Activated CD4-positive, alpha-beta T cell treated with anti-CD3 and anti-CD28 coated beads for 24 hours (primary cell): ENCODE measurements around the gene TRIM24.
"Not testable (repeated sequence)": the region's sequence is repeated elsewhere in the genome, so short reads cannot be mapped to it uniquely, and the experiment has no call there.

Experiments used
- DNase-seq, 2 donors: peaks; one replicate each; pipeline ENCODE4 v3.0.0-alpha.2; 2020; ENCODE audit warnings: low read depth in 2 of 2

The TRIM24 gene

DNA sequence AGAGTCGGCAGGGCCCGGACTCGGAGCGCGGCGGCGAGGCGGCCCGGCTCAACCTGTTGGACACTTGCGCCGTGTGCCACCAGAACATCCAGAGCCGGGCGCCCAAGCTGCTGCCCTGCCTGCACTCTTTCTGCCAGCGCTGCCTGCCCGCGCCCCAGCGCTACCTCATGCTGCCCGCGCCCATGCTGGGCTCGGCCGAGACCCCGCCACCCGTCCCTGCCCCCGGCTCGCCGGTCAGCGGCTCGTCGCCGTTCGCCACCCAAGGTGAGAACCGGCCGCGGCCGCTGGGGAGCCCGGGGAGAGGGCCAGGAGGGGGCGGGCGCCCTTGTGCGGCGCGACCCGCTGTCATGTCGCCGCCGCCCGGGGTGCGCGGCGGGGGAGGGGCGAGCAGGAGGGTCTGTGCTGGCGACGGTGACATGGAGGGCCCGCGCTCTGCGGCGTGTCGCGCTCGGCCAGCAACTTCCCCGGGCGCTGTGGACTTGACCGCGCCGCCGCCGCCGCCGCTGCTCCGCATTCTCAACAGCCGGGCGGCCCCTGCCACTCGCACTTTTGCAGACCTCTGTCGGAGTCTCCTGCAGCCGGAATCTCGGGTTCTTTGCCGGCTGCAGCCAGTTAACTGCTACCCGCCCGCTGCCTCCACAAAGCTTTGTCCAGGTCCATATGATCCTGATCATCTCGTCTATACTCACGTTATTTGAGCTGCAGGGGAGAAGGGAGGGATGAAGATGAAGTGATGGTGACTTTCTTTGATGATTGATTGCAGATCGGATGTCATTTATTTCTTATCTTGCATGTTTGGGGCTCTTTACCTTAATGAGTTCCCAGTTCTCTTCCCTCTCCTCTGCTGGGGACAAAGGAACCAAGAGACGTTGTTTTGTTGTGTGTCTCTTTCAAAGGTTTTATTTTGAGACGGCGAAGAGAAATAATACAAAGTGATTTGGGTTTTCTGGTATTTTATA is 869 bp downstream of the TRIM24 start:
- DNase-seq: peak; percentile 38

DNA sequence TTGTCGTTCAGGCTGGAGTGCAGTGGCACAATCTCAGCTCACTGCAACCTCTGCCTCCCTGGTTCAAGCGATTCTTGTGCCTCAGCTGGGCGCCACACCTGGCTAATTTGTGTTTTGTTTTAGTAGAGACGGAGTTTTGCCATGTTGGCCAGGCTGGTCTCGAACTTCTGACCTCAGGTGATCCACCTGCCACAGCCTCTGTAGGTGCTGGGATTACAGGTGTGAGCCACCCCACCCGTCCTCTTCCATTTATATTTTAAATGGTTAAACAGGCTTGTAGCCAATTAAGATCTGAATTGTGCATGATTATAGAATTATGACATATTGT is 3.2 kb downstream of the TRIM24 start:
- DNase-seq: not testable (repeated sequence)

DNA sequence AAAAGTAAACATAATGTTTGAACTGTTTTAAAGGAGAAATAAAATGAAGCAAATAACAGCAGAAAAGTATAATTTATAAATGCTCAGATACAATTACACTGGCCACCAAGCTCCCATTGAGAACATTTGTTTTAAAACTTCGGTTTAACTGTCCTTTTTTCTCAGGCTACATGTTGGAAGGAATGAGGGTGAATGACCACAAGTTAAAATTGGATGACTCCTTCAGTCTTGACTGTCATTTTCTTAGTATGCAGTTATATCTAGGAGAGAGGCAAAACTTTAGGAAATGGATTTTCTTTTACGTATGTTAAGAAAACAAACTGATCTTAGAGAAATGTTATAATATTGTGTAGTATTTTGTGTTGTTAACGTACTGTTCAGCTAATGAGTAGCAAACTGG is 5.0 kb downstream of the TRIM24 start:
- no peak for DNase-seq

DNA sequence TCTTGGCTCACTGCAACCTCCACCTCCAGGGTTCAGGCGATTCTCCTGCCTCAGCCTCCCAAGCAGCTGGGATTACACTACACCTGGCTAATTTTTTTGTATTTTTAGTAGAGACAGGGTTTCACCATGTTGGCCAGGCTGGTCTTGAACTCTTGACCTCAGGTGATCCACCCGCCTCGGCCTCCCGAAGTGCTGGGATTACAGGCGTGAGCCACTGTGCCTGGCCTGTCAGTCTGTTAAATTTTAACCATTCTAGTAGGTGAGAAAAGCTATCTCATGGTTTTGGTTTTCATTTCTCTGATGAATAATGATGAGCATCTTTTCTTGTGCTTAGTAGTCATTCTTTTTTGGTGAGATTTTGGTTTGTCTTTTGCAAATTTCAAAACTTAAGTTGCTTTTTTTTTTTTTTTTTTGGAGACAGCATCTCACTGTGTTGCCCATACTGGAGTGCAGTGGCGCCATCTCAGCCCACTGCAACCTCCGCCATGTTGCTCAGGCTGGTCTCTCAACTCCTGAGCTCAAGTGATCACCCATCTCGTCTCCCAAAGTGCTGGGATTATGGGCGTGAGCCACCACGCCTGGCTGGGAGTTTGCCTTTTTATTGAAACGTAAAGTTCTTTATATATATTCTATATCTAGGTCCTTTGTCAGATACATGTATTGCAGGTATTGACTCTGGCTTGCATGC is 6.2 kb downstream of the TRIM24 start:
- not testable (repeated sequence) for DNase-seq

DNA sequence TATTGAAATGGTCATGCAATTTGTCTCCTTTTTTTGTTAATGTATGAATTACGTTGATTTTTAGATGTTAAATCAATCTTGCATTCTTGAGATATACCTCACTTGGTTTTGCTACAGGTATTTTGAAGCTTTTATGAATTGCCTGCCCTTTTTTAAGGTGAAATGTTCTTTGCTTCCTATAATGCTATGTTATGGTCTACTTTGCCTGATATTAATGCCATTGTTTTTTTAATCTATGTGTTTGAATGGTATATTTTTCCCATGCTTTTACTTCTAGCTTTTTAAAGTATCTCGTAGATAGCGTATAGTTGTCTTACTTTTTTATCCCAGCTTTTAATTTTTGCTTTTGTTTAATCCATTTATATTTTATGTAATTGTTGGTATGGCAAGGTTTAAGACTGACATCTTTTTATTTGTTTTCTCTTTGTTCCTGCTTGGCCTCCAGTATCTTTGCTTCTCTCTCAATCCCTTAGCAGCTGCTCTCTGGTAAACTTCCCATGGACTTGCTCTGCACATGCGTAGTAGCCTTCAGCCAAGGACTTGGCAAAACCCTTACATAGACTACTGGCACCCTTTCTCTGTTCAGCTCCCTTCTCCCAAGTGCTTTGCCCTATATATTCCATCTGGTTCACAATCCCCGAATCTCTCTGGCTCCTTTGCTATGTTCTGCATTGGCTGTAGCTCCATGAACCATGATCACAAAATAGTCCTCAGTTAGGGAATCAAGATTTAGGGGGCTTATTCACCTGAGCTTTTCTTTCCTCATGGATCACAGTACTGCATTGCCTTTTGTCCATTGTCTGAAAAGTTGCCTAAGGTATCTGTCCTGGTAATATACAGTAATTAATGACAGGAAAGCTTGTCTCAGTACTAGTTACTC is 8.4 kb downstream of the TRIM24 start:
- no peak for DNase-seq

DNA sequence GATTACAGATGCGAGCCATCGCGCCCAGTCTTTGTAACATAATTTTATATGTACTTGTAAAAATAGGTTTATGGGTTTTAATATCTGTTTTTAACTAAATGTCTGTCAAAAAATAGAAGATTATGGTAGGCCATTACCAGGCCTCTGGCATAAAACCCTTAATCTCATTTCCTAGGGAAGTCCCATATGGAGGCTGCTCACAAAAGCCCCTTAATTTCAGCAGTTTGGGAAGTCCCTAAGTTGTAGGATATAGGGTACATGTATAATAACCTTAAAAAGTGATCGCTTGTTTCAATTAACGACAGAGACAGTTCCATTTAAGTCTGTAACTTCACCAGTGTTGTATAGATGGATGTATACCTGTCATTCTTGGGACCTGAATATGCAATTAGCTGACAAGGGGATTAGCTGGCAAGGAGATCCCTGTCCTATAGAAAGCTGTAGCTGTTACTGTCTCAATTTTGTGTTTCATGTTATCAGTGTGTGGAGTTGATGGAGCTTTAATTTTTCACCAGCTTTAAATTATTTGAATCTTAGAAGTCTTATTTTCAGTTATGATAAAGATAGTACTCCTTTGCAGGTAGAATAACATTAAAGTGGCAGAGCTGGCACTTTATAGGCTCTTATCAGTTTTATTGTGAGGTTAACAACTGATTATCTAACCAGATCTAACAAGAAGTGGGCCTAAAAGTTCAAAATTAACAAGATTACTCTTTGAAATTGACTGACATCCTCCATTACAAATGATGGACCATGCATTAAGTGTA is 10.5 kb downstream of the TRIM24 start:
- no peak for DNase-seq

DNA sequence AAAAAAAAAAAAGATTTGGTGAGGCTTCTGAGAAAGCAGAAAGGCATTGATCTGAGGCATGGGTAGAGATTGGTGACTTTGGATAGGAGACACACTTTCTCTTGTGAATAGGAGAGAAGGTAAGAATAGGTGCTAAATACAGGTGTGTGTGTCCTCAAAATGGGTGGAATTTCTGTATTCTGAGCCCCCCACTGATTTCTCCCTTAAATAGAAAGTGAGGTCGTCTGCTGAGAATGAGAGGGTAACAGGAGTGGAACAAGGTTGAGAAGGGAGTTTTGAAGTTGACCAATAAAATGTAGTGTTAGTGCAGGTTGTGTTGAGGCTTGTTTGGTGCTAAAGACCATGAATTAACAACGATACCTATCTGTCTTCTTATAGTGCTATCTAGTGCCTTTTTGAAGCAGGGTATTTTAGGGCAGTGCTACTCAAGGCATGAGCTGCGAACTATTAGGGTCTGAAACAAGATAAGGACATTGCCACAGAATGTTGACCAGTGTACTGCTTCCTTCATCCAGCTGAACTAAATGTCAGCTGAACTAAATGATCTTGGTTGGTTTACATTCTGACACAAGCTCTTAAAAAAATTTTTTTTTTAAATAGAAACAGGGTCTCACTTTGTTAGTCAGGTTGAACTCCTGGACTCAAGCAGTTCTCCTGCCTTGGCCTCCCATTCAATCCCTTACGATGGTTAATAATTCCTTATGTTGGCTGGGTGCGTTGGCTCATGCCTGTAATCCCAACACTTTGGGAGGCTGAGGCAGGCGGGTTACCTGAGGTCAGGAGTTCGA is 12.4 kb downstream of the TRIM24 start:
- no peak for DNase-seq

DNA sequence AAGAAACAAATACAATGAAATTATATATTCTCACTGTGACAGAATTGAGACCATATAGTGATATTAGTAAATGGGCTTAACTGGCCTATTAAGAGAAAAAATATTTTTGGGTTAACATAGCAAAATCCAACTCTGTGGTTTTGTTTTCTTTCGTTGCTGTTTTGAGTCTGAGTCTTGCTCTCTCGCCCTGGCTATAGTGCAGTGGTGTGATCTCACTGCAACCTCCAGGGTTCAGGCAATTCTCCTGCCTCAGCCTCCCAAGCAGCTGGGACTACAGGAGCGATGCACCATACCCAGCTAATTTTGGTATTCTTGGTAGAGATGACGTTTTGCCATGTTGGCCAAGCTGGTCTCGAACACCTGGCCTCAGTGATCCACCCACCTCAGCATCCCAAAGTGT is 15.3 kb downstream of the TRIM24 start:
- DNase-seq: no peak

DNA sequence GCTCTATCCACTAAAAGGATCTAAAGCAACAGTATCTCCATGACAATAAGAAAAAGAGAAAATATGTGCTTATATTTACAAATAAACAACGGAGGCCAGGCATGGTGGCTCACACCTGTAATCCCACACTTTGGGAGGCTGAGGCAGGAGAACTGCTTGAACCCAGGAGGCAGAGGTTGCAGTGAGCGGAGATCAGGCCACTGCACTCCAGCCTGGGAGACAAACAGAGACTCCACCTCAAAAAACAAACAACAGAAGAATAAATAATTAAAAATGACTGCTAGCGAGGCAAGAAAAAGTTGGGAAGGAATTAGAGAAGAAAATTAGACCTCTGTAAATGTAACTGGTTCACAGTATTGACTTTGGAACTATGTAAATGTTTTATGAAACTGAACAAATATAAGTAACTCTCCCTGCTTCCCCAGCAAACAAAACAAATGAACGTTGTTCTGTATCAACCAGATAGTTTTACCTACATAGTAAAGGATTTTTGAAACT is 17.1 kb downstream of the TRIM24 start:
- DNase-seq: no peak

DNA sequence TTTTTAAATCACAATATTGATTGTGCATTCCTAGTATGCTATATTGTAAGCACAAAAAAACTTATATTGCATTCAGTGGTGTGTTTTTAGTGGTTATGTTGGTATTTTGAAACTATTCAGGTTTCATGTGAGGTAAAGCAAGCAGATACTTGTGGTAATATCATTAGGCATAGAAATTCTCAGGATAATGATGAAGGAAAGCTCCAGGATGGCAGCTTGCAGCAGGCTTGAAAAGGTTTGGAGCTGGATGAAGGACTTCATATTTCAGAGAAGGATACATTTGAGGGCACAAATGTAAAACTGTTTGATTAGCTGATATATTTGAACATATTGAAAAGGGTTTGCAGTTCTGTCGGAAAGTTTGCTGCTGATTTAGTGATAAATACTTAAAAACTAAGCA is 17.5 kb downstream of the TRIM24 start:
- no peak for DNase-seq

DNA sequence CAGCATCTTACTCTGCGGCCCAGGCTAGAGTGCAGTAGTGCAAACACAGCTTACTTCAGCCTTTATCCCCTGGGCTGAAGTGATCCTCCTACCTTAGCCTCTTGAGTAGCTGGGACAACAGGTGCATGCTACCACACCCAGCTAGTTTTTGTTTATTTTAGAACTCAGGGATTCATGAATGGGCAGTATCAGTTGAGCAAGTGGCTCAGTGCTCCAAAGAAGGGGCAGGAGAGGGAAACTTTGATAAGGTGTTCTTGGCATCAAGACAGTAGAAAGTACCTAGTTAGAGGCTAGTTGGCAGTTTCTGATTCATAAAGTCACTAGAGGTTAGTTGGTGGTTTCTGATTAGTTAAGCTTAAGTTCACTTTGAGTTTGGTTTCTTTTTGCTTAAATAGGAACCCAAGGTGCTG is 18.4 kb downstream of the TRIM24 start:
- DNase-seq: no peak

DNA sequence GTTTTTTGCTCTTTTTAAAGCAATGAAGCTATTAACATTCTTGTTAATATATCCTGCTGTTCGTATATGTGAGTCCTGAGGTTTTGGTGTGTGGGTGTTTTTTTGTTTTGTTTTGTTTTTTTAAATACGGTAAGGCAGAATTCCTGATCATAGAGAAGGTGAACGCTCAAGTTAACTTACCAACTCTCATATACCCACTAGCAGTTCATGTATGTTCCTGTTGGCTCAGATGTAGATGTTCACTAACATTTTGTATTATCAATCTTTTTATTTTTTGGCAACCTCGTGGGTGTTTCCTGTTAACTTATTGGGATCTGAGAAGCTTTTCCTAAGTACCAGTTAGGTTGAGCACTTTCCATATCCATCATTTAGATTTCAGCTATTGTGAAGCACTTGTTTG is 20.5 kb downstream of the TRIM24 start:
- DNase-seq: no peak

DNA sequence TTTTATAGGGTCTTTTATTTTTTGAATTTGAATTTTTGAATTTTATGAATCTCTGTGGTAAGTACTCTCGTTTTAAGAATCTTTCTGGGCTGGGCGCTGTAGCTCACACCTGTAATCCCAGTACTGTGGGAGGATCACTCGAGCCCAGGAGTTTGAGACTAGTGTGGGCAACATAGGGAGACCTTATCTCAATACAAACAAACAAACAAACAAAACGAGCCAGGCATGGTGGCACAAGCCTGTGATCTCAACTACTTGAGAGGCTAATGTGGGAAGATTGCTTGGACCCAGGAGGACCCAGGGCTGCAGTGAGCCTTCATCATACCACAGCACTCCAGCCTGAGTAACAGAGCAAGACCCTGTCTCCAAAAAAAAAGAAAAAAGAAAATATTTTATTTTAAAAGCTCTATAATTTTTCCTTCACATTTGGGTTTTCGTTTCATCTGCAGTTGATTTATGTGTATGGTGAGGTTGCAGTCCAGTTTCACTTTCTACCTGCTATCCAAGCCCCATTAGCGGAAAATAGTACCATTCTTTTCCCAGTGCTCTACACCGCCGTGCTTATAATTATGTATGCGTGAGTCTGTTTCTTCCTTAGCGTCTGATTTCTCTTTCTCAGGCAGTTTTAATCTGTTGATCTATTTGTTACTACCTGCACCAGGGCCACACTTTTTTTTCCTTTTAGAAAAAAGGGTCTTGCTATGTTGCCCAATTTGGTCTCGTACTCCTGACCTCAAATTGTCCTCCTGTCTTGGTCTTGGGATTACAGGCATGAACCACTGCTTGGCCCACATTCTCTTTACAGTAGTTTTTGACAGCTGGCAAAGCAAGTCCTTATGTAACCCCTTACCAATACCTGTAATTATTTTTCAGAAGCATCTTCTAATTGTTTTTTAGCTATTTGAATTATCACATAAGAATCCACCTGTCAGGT is 21.7 kb downstream of the TRIM24 start:
- no peak for DNase-seq

DNA sequence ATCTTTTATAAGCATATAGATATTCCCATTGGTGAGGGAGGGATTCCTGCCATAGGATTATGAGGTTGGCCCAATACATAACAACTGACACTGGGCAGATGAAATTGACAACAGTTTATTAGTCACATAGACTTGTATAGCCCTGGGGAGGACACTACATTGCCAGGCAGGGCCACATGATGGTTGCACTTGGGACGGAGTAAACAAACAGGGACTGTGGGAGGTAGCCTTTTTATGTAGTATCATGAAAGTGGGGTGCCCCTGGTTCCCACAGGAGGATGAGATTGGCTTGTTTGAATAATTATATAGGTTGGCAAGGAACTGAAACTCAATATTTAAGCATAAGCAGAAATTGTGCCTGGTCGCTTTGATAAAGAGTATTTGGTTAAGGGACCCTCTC is 23.5 kb downstream of the TRIM24 start:
- no peak for DNase-seq

DNA sequence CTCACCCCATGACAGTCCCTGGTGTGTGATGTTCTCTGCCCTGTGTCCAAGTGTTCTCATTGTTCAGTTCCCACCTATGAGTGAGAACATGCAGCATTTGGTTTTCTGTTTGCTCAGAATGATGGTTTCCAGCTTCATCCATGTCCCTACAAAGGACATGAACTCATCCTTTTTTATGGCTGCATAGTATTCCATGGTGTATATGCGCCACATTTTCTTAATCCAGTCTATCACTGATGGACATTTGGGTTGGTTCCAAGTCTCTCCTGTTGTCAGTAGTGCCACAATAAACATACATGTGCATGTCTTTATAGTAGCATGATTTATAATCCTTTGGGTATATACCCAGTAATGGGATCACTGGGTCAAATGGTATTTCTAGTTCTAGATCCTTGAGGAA is 25.4 kb downstream of the TRIM24 start:
- DNase-seq: not testable (repeated sequence)

DNA sequence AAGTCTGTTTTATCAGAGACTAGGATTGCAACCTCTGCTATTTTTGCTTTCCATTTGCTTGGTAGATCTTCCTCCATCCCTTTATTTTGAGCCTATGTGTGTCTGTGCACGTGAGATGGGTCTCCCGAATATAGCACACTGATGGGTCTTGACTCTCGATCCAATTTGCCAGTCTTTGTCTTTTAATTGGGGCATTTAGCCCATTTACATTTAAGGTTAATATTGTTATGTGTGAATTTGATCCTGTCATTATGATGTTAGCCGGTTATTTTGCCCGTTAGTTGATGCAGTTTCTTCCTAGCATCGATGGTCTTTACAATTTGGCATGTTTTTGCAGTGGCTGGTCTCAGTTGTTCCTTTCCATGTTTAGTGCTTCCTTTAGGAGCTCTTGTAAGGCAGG is 29.1 kb downstream of the TRIM24 start:
- not testable (repeated sequence) for DNase-seq

DNA sequence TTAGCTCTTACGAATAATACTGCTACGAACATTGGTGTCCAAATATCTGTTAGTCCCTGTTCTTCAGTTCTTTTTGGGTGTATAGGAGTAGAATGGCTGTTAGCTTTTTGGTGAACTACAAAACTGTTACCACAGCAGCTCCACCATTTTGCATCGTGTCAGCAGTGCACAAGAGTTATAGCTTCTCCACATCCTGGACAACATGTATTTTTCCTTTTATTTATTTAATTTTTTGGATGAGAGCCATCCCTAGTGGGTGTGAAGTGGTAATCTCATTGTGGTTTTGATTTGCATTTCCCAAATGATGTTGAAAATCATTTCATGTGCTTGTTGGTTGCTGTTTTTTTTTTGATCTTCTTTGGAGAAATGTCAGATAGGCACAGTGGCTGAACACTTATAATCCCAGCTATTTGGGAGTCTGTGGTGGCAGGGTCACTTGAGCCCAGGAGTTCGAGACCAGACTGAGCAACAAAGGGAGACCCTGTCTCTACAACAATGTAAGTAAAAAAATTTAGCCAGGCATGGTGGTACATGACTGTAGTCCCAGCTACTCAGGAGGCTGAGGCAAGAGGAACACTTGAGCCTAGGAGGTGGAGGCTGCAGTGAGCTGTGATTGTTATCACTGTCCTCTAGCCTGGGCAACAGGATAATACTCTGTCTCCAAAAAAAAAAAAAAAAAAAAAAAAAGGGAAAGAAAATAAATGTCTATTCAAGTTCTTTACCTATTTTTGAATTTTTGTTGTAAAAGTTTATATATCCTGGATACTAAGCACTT is 31.7 kb downstream of the TRIM24 start:
- DNase-seq: no peak

DNA sequence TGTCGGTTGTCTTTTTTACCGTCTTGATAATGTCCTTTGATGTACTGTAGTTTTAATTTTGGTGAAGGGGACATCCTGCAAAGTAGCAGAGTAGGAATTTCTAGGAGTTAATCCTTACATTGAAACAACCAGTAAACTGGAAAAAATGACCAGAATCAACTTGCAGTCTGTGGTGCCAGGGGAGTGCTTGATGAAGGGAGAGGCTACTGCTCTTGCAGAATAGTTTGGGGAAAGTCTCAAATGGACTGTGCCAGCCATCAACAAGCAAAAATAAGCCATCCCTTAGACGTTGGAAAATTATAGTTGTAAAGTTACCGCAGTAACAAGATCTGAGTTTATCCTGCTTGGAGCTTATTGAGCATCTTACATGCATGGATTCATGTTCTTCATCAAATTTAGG is 32.4 kb downstream of the TRIM24 start:
- no peak for DNase-seq

DNA sequence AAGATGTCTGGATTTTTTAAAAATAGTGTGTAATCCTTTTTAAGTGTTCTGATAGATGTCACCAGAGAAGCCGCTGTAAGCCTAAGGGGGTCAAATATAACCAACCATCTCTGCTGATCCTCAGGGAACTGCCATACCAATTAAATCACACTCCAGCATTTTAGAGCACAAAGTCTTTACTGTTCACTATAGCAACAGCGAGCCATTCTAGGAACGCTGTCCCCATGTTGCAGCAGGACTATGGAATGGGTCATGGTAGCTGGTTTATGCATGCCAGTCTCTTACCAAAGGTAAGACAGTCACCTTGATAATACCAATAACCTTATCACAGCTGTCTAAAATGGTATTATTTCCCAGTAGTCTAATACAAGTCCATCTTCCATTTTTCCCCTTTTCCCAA is 33.5 kb downstream of the TRIM24 start:
- no peak for DNase-seq
